Heart left ventricle (tissue), 13 donors: ENCODE data around the gene TTC21B.

Experiments
- CTCF ChIP-seq, 12 donors: fragments of 200-600 bp; sonication (generic) in 4 of 12; IDR thresholded peaks; one replicate each; pipeline versions ENCODE4 v1.5.0 to v1.8.0; 2018 to 2022; ENCODE audit warnings: antibody characterized with exemption in 12 of 12, mild to moderate bottlenecking in 5 of 12
- POLR2A ChIP-seq, 2 donors: fragments of 450-650 bp; IDR thresholded peaks; one replicate each; pipeline ENCODE4 v1.6.1; 2017; ENCODE audit warnings: antibody characterized with exemption in 2 of 2, mild to moderate bottlenecking in 2 of 2, moderate library complexity in 2 of 2
- donor health status: ischemic (EF 13 %, LVEDD 7.1; RV severe dilation, severe dysfunction).
- donor health status: DM: no; HTN: yes; CAD: no.
- donor health status: DM: no; HTN: no; CAD: no.
- donor health status: ischemic (EF 25% LVEDD 6.9; RV normal size, moderate dysfunction).
- donor health status: ischemic (EF 25% LVEDD 5.7; RV mildly dilated, moderate dysfunction).
- donor health status: ischemic (EF 35%, LVEDD 5.7; RV mildly dilated, moderate dysfunction).
- donor health status: nonischemic (EF 11% LVEDD 7.7; RV severe dilation, severe dysfunction).
- donor health status: DM: yes; HTN: yes; CAD: no.
- donor health status: PGD.
- donor health status: ischemic (EF 29% LVEDD 5.4; RV normal size, mild dysfunction).
- donor health status: nonischemic (EF 23%, LVEDD 6.1; RV moderate dilation, normal function).

GRCh38 chr2:165897726-165898125 lies 55.9 kb downstream of the TTC21B start:
- TF ChIP-seq CTCF (IDR thresholded peaks at IDR 0.05) (no peak), POLR2A (IDR thresholded peaks at IDR 0.05) (no peak)
